ENCODE results near the gene RNF208. TPM values are rescaled to one million over a fixed set of nuclear protein-coding genes. Genes with fewer than 3 reads are reported as not detected.

The RNF208 gene
- total and polyA plus RNA-seq, 12 donors, result 1.1 to 90.5 (median 12.1) TPM

GRCh38 chr9:137183980-137184595 is 38.0 kb downstream of the RNF208 start:
- TF ChIP-seq POLR2A (IDR thresholded peaks at IDR 0.05), result no peak
- intact Hi-C loops (cut with DNase I), result no loop called here
- H3K36me3 ChIP-seq (replicated peaks in 1 of 2), result peaks cover 0 to 64% of the 10 kb centered on the region in 2 donors
- no peaks in the 10 kb centered on the region for H3K27me3 ChIP-seq
- DNase-seq, result no peak
- 89 to 92% (median 91%) methylated on average over 19 to 27 of the region's 27 CpGs for WGBS, 4 donors
- peaks cover 9 to 19% of the 10 kb centered on the region in 2 donors for H3K4me1 ChIP-seq (replicated peaks in 1 of 2)
- no peak overlapping the region for H3K27ac ChIP-seq
- no peak overlapping the region for H3K4me3 ChIP-seq
- no peaks in the 10 kb centered on the region for H3K9me3 ChIP-seq (replicated peaks in 1 of 3)

- no peak for DNase-seq
- no peak overlapping the region for H3K4me3 ChIP-seq
- no peak for TF ChIP-seq CTCF (IDR thresholded peaks at IDR 0.05)
- TF ChIP-seq POLR2A (IDR thresholded peaks at IDR 0.05), result no peak
- peaks cover 17 to 26% of the 10 kb centered on the region in 2 donors for H3K4me1 ChIP-seq (replicated peaks in 1 of 2)
- intact Hi-C loops (cut with DNase I), result no loop called here
- H3K27me3 ChIP-seq, result no peaks in the 10 kb centered on the region
- WGBS, 4 donors, result 90 to 100% (median 92%) methylated on average over 1 to 17 of the region's 17 CpGs
- H3K9me3 ChIP-seq (replicated peaks in 1 of 3), result no peaks in the 10 kb centered on the region
- H3K36me3 ChIP-seq (replicated peaks in 1 of 2), result peaks cover 0 to 64% of the 10 kb centered on the region in 2 donors
- no peak overlapping the region for H3K27ac ChIP-seq
Observed at GRCh38 chr9:137182836-137183235, 39.2 kb downstream of the RNF208 start.

- intact Hi-C loops (cut with DNase I), result no loop called here
- H3K4me1 ChIP-seq (replicated peaks in 1 of 2), result peaks cover 8 to 15% of the 10 kb centered on the region in 2 donors
- H3K27ac ChIP-seq, result no peak overlapping the region
- no peak for TF ChIP-seq POLR2A (IDR thresholded peaks at IDR 0.05)
- no peak for TF ChIP-seq CTCF (IDR thresholded peaks at IDR 0.05)
- peaks cover 0 to 64% of the 10 kb centered on the region in 2 donors for H3K36me3 ChIP-seq (replicated peaks in 1 of 2)
- H3K9me3 ChIP-seq (replicated peaks in 1 of 3), result no peaks in the 10 kb centered on the region
- WGBS, 4 donors, result 88 to 94% (median 89%) methylated on average over 12 to 22 of the region's 22 CpGs
- H3K27me3 ChIP-seq, result no peaks in the 10 kb centered on the region
- no peak overlapping the region for H3K4me3 ChIP-seq
- no peak for DNase-seq
Observed at GRCh38 chr9:137181680-137182079, 40.4 kb downstream of the RNF208 start.

- no peaks in the 10 kb centered on the region for H3K27me3 ChIP-seq
- no peak for TF ChIP-seq POLR2A (IDR thresholded peaks at IDR 0.05)
- TF ChIP-seq CTCF (IDR thresholded peaks at IDR 0.05), result no peak
- no peak overlapping the region for H3K27ac ChIP-seq
- H3K4me3 ChIP-seq, result no peak overlapping the region
- H3K4me1 ChIP-seq (replicated peaks in 1 of 2), result peaks cover 8 to 10% of the 10 kb centered on the region in 2 donors
- H3K9me3 ChIP-seq (replicated peaks in 1 of 3), result no peaks in the 10 kb centered on the region
- DNase-seq, result no peak
- intact Hi-C loops (cut with DNase I), result no loop called here
- H3K36me3 ChIP-seq (replicated peaks in 1 of 2), result peaks cover 0 to 57% of the 10 kb centered on the region in 2 donors
- WGBS, 4 donors, result 93 to 95% (median 94%) methylated on average over 4 to 20 of the region's 20 CpGs
Observed at GRCh38 chr9:137180491-137180890, 41.5 kb downstream of the RNF208 start.

- no peak overlapping the region for H3K4me3 ChIP-seq
- H3K9me3 ChIP-seq (replicated peaks in 1 of 3), result no peaks in the 10 kb centered on the region
- TF ChIP-seq CTCF (IDR thresholded peaks at IDR 0.05), result no peak
- TF ChIP-seq POLR2A (IDR thresholded peaks at IDR 0.05), result no peak
- H3K4me1 ChIP-seq (replicated peaks in 1 of 2), result peaks cover 8 to 10% of the 10 kb centered on the region in 2 donors
- H3K27me3 ChIP-seq, result no peaks in the 10 kb centered on the region
- DNase-seq, result no peak
- intact Hi-C loops (cut with DNase I), result no loop called here
- H3K36me3 ChIP-seq (replicated peaks in 1 of 2), result peaks cover 0 to 50% of the 10 kb centered on the region in 2 donors
- 92 to 98% (median 95%) methylated on average over 10 to 17 of the region's 17 CpGs for WGBS, 4 donors
- H3K27ac ChIP-seq, result no peak overlapping the region
Observed at GRCh38 chr9:137179761-137180160, 42.3 kb downstream of the RNF208 start.

Measured in adrenal gland (tissue), 12 donors.